Right atrium auricular region (tissue), 2 donors: Measurements from ENCODE around the gene LITAFD. TPM values are rescaled to one million over a fixed set of nuclear protein-coding genes. Genes with fewer than 3 reads are reported as not detected.

ENCODE experiments used
- DNase-seq: peaks from one replicate; pipeline ENCODE4 v3.0.0-alpha.2; 2019; ENCODE audit warnings: low spot score
- H3K27ac ChIP-seq, 2 donors: fragments of 200-600 bp; sonication (generic); 1 replicate in 1 of 2; 2 replicates in 1 of 2; pipeline ENCODE4 v1.5.1; 2016 to 2019
- H3K27me3 ChIP-seq, 2 donors: fragments of 200-600 bp; sonication (generic); one replicate each; pipeline versions ENCODE4 v1.5.1 to v1.6.0; 2017 to 2019
- H3K36me3 ChIP-seq: fragments of 200-600 bp; sonication (generic); one replicate; pipeline ENCODE4 v1.5.1; 2016
- H3K4me1 ChIP-seq, 2 donors: fragments of 200-600 bp; sonication (generic); one replicate each; pipeline versions ENCODE4 v1.5.1 to v1.6.0; 2017 to 2019
- H3K4me3 ChIP-seq, 2 donors: fragments of 200-600 bp; sonication (generic); 1 replicate in 1 of 2; 2 replicates in 1 of 2; pipeline ENCODE4 v1.5.1; 2017 to 2019; ENCODE audit warnings: mild to moderate bottlenecking in 1 of 2, moderate library complexity in 1 of 2
- H3K9me3 ChIP-seq, 2 donors: fragments of 200-600 bp; sonication (generic); one replicate each; pipeline ENCODE4 v1.5.1; 2019
- CTCF ChIP-seq, 2 donors: fragments of 200-600 bp; sonication (generic); IDR thresholded peaks; one replicate each; pipeline ENCODE4 v1.5.1; 2019; ENCODE audit warnings: antibody characterized with exemption in 2 of 2
- total RNA-seq, 2 donors: library from RNA; depleted of rRNA; stranded (reverse); fragments of >200 nt; gene quantifications; one replicate each; pipeline ENCODE4 v1.1.0, GENCODE V29; 2016

LITAFD gene
- total RNA-seq, 2 donors from 2014 or later: not detected

DNA sequence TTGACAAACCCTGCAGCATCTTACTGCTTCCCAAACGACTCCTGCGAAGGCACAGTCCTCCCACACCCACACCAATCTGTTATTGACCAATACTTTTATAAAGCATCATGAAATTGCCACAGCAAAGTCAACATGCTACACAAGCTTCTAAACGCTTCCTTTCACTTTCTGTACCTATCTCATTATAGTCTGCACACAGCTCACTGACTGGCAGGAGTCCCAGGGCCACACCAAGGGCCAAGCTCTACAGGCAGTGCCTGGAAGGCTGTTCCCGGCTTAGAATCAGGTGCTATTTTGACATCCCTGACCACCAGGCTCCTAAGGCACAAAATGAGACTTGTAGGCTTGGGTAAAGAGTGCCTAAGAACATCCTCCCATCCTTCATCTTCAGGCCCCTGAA is 42.1 kb downstream of the LITAFD start:
- H3K27ac ChIP-seq: no peak overlapping the region
- TF ChIP-seq CTCF (IDR thresholded peaks at IDR 0.05): no peak

GRCh38 chr16:8925455-8925854 is 43.3 kb downstream of the LITAFD start:
- H3K9me3 ChIP-seq: no peaks in the 10 kb centered on the region
- peaks cover 0 to 23% of the 10 kb centered on the region in 2 donors for H3K4me1 ChIP-seq
- no peak overlapping the region for H3K4me3 ChIP-seq
- H3K36me3 ChIP-seq: peaks cover 56% of the 10 kb centered on the region
- DNase-seq: no peak
- no peaks in the 10 kb centered on the region for H3K27me3 ChIP-seq
- H3K27ac ChIP-seq: no peak overlapping the region
- TF ChIP-seq CTCF (IDR thresholded peaks at IDR 0.05): no peak

More for the DNA sequence above, 42.1 kb downstream of the LITAFD start:
- no peak for DNase-seq
- no peaks in the 10 kb centered on the region for H3K9me3 ChIP-seq
- peaks cover 0 to 22% of the 10 kb centered on the region in 2 donors for H3K4me1 ChIP-seq
- H3K4me3 ChIP-seq: no peak overlapping the region
- peaks cover 57% of the 10 kb centered on the region for H3K36me3 ChIP-seq
- no peaks in the 10 kb centered on the region for H3K27me3 ChIP-seq

DNA sequence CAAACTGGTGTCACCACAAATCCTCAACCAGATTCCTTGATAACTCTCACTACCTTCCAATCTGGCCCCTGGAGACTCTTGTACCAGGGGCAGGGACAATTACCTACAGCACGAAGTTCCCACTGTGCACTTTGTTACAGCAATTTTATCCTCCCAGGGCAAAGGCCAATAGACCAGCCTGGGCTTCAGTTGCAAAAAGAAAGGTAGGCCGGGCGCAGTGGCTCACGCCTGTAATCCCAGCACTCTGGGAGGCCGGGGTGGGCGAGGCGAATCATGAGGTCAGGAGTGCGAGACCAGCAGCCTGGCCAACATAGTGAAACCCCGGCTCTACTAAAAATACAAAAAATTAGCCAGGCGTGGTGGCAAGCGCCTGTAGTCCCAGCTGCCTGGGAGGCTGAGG is 44.7 kb downstream of the LITAFD start:
- H3K27me3 ChIP-seq: no peaks in the 10 kb centered on the region
- peaks cover 44% of the 10 kb centered on the region for H3K36me3 ChIP-seq
- no peak for TF ChIP-seq CTCF (IDR thresholded peaks at IDR 0.05)
- peaks cover 0 to 23% of the 10 kb centered on the region in 2 donors for H3K4me1 ChIP-seq
- DNase-seq: no peak
- H3K9me3 ChIP-seq: no peaks in the 10 kb centered on the region
- H3K27ac ChIP-seq: no peak overlapping the region
- H3K4me3 ChIP-seq: no peak overlapping the region

DNA sequence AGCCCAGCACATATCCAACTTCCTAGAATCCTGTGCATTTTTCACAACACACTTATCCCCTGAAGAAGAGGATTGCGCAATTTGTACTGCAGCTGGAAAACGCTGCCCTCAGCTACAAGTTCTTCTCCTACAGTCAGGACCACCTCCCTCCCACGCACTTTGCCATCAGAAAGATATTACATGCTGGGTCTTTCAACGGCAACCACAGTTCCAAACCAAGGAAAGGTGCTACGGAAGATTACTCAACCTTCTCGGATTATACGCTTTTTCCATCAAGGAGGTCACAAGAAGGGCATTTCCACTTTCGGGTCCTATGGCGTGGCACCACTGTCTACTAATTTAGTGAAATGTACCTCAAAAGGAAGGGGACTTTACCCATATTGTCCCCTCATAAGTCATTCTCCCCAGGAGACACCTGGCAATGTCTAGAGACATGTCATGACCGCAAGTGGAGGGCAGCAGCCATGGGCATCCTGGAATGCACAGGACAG is 46.4 kb downstream of the LITAFD start:
- TF ChIP-seq CTCF (IDR thresholded peaks at IDR 0.05): no peak
- Histone ChIP-seq H3K27ac (no peak overlapping the region), H3K9me3 (no peaks in the 10 kb centered on the region), H3K4me1 (peaks cover 0 to 23% of the 10 kb centered on the region in 2 donors), H3K4me3 (no peak overlapping the region), H3K36me3 (peaks cover 29% of the 10 kb centered on the region), H3K27me3 (no peaks in the 10 kb centered on the region)
- no peak for DNase-seq

DNA sequence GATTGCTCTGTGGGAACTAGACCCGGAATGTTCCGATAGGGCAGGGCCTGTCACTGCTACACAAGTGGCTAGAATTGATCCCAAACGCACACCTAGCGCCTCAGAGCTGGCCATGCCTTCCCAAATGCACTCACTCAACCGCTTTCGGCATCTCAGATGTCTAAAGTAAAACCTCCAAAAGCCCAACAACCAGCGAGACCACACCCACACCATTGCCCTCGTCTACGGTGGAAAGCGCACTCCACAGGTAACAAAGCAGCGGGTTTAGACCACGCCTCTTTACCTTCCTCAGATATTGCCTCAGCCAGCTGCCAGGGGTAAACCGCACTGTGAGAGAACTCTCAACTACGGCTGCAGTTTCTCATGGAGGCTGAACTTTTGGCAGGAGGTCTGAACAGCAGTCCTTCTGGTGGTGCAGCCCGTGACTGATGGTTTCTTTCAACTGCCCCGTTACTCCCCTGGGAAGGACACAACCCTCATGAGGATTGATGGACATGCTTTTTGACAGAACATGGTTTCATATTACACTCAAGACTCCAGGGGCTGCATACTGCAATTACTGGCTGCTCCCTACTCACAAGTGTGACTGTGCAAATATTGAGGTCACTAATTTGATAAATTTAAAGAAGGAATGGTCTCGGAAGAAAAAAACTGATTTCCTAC is 47.1 kb downstream of the LITAFD start:
- no peak for TF ChIP-seq CTCF (IDR thresholded peaks at IDR 0.05)
- Histone ChIP-seq H3K9me3 (no peaks in the 10 kb centered on the region), H3K27ac (no peak overlapping the region), H3K36me3 (peaks cover 29% of the 10 kb centered on the region), H3K4me1 (peaks cover 0 to 20% of the 10 kb centered on the region in 2 donors), H3K4me3 (no peak overlapping the region), H3K27me3 (no peaks in the 10 kb centered on the region)
- DNase-seq: no peak

DNA sequence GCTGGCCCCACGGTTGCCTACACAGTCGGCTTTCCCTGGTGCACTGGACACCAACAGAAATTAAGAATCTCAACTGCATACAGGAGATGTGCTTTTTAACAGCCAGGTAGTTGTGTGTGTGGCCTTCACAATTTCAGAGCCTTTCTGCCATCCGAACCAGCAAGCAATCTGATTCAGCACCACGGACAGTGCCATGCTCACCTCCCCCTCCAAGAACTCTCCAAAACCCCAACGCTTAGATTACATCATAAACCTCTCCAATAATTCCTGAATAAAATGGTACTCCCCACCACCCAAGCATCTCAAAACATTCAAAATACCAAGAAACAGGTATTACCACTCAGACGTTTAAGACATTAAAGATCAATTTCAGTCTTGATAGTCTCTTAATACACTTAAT is 49.7 kb downstream of the LITAFD start:
- H3K27ac ChIP-seq: no peak overlapping the region
- peaks cover 0 to 37% of the 10 kb centered on the region in 2 donors for H3K4me1 ChIP-seq
- peaks cover 22% of the 10 kb centered on the region for H3K36me3 ChIP-seq
- H3K27me3 ChIP-seq: no peaks in the 10 kb centered on the region
- H3K4me3 ChIP-seq: no peak overlapping the region
- H3K9me3 ChIP-seq: no peaks in the 10 kb centered on the region
- DNase-seq: no peak
- no peak for TF ChIP-seq CTCF (IDR thresholded peaks at IDR 0.05)
